Right cardiac atrium (tissue), 5 donors: ENCODE data around the gene SLC20A1. TPM values are rescaled to one million over a fixed set of nuclear protein-coding genes. Genes with fewer than 3 reads are reported as not detected.

Experiments
- ATAC-seq, 2 donors: fragments of 200-7000 bp; cut with Tn5 transposase; one replicate each; pipeline versions ENCODE4 v1.8.0 to v1.9.1; 2020; ENCODE audit warnings: moderate library complexity in 2 of 2, mild to moderate bottlenecking in 1 of 2
- DNase-seq, 3 donors: peaks; one replicate each; pipeline ENCODE4 v3.0.0-alpha.2; 2020
- H3K27ac ChIP-seq: one replicate; pipeline ENCODE4 v1.5.1; 2013; ENCODE audit warnings: mild to moderate bottlenecking, low read length, control low read depth, moderate library complexity
- H3K27me3 ChIP-seq: one replicate; pipeline ENCODE4 v1.6.1; 2013; ENCODE audit not compliant: control insufficient read depth, insufficient read depth
- H3K4me1 ChIP-seq: one replicate; pipeline ENCODE4 v1.6.1; 2013; ENCODE audit warnings: low read length; ENCODE audit not compliant: control insufficient read depth, insufficient read depth
- H3K4me3 ChIP-seq: one replicate; pipeline ENCODE4 v1.5.1; 2013; ENCODE audit warnings: low read length, control low read depth
- H3K9me3 ChIP-seq: one replicate; pipeline ENCODE4 v1.6.1; 2013; ENCODE audit warnings: low read length; ENCODE audit not compliant: control insufficient read depth
- WGBS: extraction: QIAGEN DNeasy Blood & Tissue Kit; methylation state at CpG from one replicate; pipeline ENCODE4 v1.1.7; 2013; 5-methylcytosine and 5-hydroxymethylcytosine counted together
- intact Hi-C, 4 donors: fragments of 100-400 bp; cut with DNase I; formaldehyde crosslinking; loops; one replicate each; pipeline versions ENCODE4 v1.11.0 to v1.14.0; 2022 to 2023
- polyA plus RNA-seq: library from polyadenylated mRNA; stranded (reverse); fragments of 200-250 nt; gene quantifications from one replicate; pipeline ENCODE4 v1.2.3, GENCODE V29; 2013
- total RNA-seq, 4 donors: library from RNA; stranded (reverse); fragmentation: NEBNext Ultra II Directional; extraction: Animal tissue kit (Norgen Biotek cat#: 25700); gene quantifications; one replicate each; pipeline ENCODE4 v1.2.1, GENCODE V29; 2021
- donor health status: healthy with polysubstance abuse.
- donor health status: DM: no; HTN: yes; CAD: no.
- donor health status: DM: no; HTN: no; CAD: no.
- donor health status: DM: no; HTN: yes; CAD: no; lungs with severe emphysema.
- donor health status: DM: yes; HTN: yes; CAD: no.

SLC20A1 gene
- total and polyA plus RNA-seq, 5 donors: 8.6 to 24.2 (median 14.9) TPM

- Histone ChIP-seq H3K4me1 (peaks cover 5% of the 10 kb centered on the region), H3K4me3 (peak overlapping the region; percentile 75), H3K27me3 (no peaks in the 10 kb centered on the region), H3K27ac (no peak overlapping the region), H3K9me3 (no peaks in the 10 kb centered on the region)
- WGBS: 40% methylated on average over 20 of the region's 20 CpGs
- intact Hi-C loops: no loop called here
- DNase-seq (no peak), ATAC-seq (no peak)
These were observed 1.3 kb downstream of the SLC20A1 start for GRCh38 chr2:112646791-112647689.

GRCh38 chr2:112648081-112648480 is 2.3 kb downstream of the SLC20A1 start:
- ATAC-seq (no peak), DNase-seq (no peak)
- WGBS: 51% methylated on average over 2 of the region's 2 CpGs
- Histone ChIP-seq H3K4me1 (peaks cover 5% of the 10 kb centered on the region), H3K27ac (no peak overlapping the region), H3K27me3 (no peaks in the 10 kb centered on the region), H3K4me3 (peak overlapping the region; percentile 3), H3K9me3 (no peaks in the 10 kb centered on the region)
- intact Hi-C loops: no loop called here

DNA sequence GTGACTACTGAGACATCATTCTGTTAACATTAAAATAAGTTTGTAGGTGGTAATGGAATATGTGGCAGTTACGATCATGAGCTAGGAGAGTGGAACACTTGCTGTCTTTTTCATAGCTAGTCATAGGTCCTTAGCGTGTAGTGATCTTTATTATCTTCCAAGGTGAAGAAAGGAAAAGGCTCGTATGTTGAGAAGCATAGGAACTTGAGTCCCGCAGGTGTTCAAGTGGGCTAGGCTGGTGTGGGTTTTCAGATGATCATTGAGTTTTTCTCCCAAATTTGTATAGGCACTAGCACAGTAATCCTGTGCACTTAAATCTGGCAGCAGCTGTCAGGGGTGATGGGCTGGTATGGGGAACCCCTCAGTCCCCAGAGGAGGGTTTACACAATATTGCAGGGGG is 10.9 kb downstream of the SLC20A1 start:
- 94% methylated on average over 4 of the region's 4 CpGs for whole genome bisulfite sequencing
- H3K27me3 ChIP-seq: no peaks in the 10 kb centered on the region
- DNase-seq (no peak), ATAC-seq (no peak)
- no peak overlapping the region for H3K27ac ChIP-seq
- intact Hi-C loops: no loop called here
- no peak overlapping the region for H3K4me3 ChIP-seq
- no peaks in the 10 kb centered on the region for H3K4me1 ChIP-seq
- H3K9me3 ChIP-seq: no peaks in the 10 kb centered on the region

- intact Hi-C loops: no loop called here
- H3K4me3 ChIP-seq: no peak overlapping the region
- no peaks in the 10 kb centered on the region for H3K27me3 ChIP-seq
- H3K27ac ChIP-seq: no peak overlapping the region
- DNase-seq (no peak), ATAC-seq (no peak)
- 85% methylated on average over 2 of the region's 2 CpGs for WGBS
- no peaks in the 10 kb centered on the region for H3K9me3 ChIP-seq
- H3K4me1 ChIP-seq: no peaks in the 10 kb centered on the region
These were observed 12.6 kb downstream of the SLC20A1 start for GRCh38 chr2:112658301-112658700.

DNA sequence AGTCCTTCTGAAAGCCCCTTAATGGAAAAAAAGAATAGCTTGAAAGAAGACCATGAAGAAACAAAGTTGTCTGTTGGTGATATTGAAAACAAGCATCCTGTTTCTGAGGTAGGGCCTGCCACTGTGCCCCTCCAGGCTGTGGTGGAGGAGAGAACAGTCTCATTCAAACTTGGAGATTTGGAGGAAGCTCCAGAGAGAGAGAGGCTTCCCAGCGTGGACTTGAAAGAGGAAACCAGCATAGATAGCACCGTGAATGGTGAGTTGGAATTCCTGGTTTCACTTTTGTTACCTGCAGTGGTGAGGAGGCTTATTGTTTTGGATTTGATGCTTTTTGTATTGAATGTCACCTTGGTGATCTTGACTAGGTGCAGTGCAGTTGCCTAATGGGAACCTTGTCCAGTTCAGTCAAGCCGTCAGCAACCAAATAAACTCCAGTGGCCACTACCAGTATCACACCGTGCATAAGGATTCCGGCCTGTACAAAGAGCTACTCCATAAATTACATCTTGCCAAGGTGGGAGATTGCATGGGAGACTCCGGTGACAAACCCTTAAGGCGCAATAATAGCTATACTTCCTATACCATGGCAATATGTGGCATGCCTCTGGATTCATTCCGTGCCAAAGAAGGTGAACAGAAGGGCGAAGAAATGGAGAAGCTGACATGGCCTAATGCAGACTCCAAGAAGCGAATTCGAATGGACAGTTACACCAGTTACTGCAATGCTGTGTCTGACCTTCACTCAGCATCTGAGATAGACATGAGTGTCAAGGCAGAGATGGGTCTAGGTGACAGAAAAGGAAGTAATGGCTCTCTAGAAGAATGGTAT is 13.3 kb downstream of the SLC20A1 start:
- Histone ChIP-seq H3K9me3 (no peaks in the 10 kb centered on the region), H3K27ac (no peak overlapping the region), H3K4me1 (no peaks in the 10 kb centered on the region), H3K4me3 (no peak overlapping the region), H3K27me3 (no peaks in the 10 kb centered on the region)
- ATAC-seq (no peak), DNase-seq (no peak)
- 80% methylated on average over 11 of the region's 11 CpGs for WGBS
- intact Hi-C loops: no loop called here

- intact Hi-C loops: no loop called here
- Histone ChIP-seq H3K4me3 (no peak overlapping the region), H3K27me3 (no peaks in the 10 kb centered on the region), H3K9me3 (no peaks in the 10 kb centered on the region), H3K27ac (no peak overlapping the region), H3K4me1 (no peaks in the 10 kb centered on the region)
- DNase-seq: no peak
- ATAC-seq: no peak
These were observed 14.4 kb downstream of the SLC20A1 start for GRCh38 chr2:112660138-112660537.

- H3K27me3 ChIP-seq: no peaks in the 10 kb centered on the region
- no peak overlapping the region for H3K4me3 ChIP-seq
- WGBS: 93% methylated on average over 8 of the region's 8 CpGs
- no peak overlapping the region for H3K27ac ChIP-seq
- no peaks in the 10 kb centered on the region for H3K4me1 ChIP-seq
- no peak for ATAC-seq
- intact Hi-C loops: no loop called here
- no peak for DNase-seq
- no peaks in the 10 kb centered on the region for H3K9me3 ChIP-seq
These were observed 16.0 kb downstream of the SLC20A1 start for GRCh38 chr2:112661656-112662305.

DNA sequence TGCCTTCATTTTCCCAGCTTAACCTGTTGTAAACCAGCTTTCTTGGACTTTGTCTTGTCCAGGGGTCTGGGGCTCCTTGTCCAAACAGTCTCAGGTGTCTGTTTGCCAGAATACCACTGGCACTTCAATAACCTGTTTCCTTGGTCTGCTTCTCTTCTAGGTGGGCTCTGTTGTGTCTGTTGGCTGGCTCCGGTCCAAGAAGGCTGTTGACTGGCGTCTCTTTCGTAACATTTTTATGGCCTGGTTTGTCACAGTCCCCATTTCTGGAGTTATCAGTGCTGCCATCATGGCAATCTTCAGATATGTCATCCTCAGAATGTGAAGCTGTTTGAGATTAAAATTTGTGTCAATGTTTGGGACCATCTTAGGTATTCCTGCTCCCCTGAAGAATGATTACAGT is 17.0 kb downstream of the SLC20A1 start:
- H3K9me3 ChIP-seq: no peaks in the 10 kb centered on the region
- no peak overlapping the region for H3K27ac ChIP-seq
- whole genome bisulfite sequencing: 92% methylated on average over 3 of the region's 3 CpGs
- ATAC-seq: no peak
- H3K4me3 ChIP-seq: no peak overlapping the region
- no peaks in the 10 kb centered on the region for H3K27me3 ChIP-seq
- DNase-seq: no peak
- no peaks in the 10 kb centered on the region for H3K4me1 ChIP-seq
- intact Hi-C loops: no loop called here

GRCh38 chr2:112664689-112665088 is 18.9 kb downstream of the SLC20A1 start:
- intact Hi-C loops: no loop called here
- ATAC-seq: no peak
- H3K9me3 ChIP-seq: no peaks in the 10 kb centered on the region
- no peaks in the 10 kb centered on the region for H3K4me1 ChIP-seq
- no peaks in the 10 kb centered on the region for H3K27me3 ChIP-seq
- H3K27ac ChIP-seq: no peak overlapping the region
- H3K4me3 ChIP-seq: no peak overlapping the region
- DNase-seq: no peak

GRCh38 chr2:112665113-112665780 is 19.5 kb downstream of the SLC20A1 start:
- 91% methylated on average over 8 of the region's 8 CpGs for WGBS
- intact Hi-C loops: no loop called here
- Histone ChIP-seq H3K4me1 (no peaks in the 10 kb centered on the region), H3K27me3 (no peaks in the 10 kb centered on the region), H3K27ac (no peak overlapping the region), H3K4me3 (no peak overlapping the region), H3K9me3 (no peaks in the 10 kb centered on the region)
- ATAC-seq (no peak), DNase-seq (no peak)
